ENCODE data around the gene SLCO3A1. TPM values are rescaled to one million over a fixed set of nuclear protein-coding genes. Genes with fewer than 3 reads are reported as not detected.

The SLCO3A1 gene
- total RNA-seq, 2 experiments from 2014 or later = 8.5 to 40.0 TPM

- Histone ChIP-seq H3K79me2 (ENCODE audit: insufficient read depth, low read depth, low read length) (0 out of 2 replicates have a peak, but pooled peaks cover 11% of the 10 kb centered on the region), H3K9me3 (ENCODE audit: low read length) (0 out of 2 replicates have a peak, but pooled peaks cover under 1% of the 10 kb centered on the region), H3K9me2 (ENCODE audit: insufficient read depth, low read length) (no peaks in the 10 kb centered on the region), H3K4me2 (ENCODE audit: low read length) (no peak overlapping the region), H3K4me1 (ENCODE audit: insufficient read depth, low read length, poor library complexity, severe bottlenecking) (peaks cover 45% of the 10 kb centered on the region), H2AFZ (ENCODE audit: low read length) (no peak overlapping the region), H3K4me3 (ENCODE audit: low read depth, low read length, poor library complexity, severe bottlenecking) (no peak overlapping the region), H3K36me3 (ENCODE audit: insufficient read depth, low read length) (no peaks in the 10 kb centered on the region), H3K27ac (ENCODE audit: low read depth, low read length, poor library complexity, severe bottlenecking) (no peak overlapping the region), H4K20me1 (ENCODE audit: insufficient read depth, low read length) (peaks cover 17% of the 10 kb centered on the region)
- intact Hi-C loops (cut with micrococcal nuclease; ENCODE audit: unreplicated experiment) = no loop called here
- CTCF ChIA-PET (ENCODE audit: unreplicated experiment) = no interaction called here
- POLR2A ChIA-PET = no interaction called here
- DNase-seq (ENCODE audit: low spot score) = no peak
- TF ChIP-seq EZH2phosphoT487 (IDR thresholded peaks at IDR 0.05; ENCODE audit: borderline replicate concordance, low read depth, low read length) (no peak), CTCF (conservative IDR thresholded peaks at IDR 0.05; ENCODE audit: low read length) (no peak)
- no TSS peak for BruUV-seq (replicated peaks)
Observed at GRCh38 chr15:92002666-92003065, 149.2 kb downstream of the SLCO3A1 start.

GRCh38 chr15:92003515-92004067 lies 150.1 kb downstream of the SLCO3A1 start:
- H2AFZ ChIP-seq (ENCODE audit: low read length) = no peak overlapping the region
- H3K36me3 ChIP-seq (ENCODE audit: insufficient read depth, low read length) = no peaks in the 10 kb centered on the region
- 0 out of 2 replicates have a peak, but pooled peaks cover 11% of the 10 kb centered on the region for H3K79me2 ChIP-seq (ENCODE audit: insufficient read depth, low read depth, low read length)
- peaks cover 45% of the 10 kb centered on the region for H3K4me1 ChIP-seq (ENCODE audit: insufficient read depth, low read length, poor library complexity, severe bottlenecking)
- ChIA-PET POLR2A (no interaction called here), CTCF (ENCODE audit: unreplicated experiment) (no interaction called here)
- no peak for DNase-seq (ENCODE audit: low spot score)
- no peak overlapping the region for H3K4me3 ChIP-seq (ENCODE audit: low read depth, low read length, poor library complexity, severe bottlenecking)
- TF ChIP-seq EZH2phosphoT487 (IDR thresholded peaks at IDR 0.05; ENCODE audit: borderline replicate concordance, low read depth, low read length) (no peak), CTCF (conservative IDR thresholded peaks at IDR 0.05; ENCODE audit: low read length) (no peak)
- H3K4me2 ChIP-seq (ENCODE audit: low read length) = no peak overlapping the region
- intact Hi-C loops (cut with micrococcal nuclease; ENCODE audit: unreplicated experiment) = no loop called here
- no peak overlapping the region for H3K27ac ChIP-seq (ENCODE audit: low read depth, low read length, poor library complexity, severe bottlenecking)
- no TSS peak for BruUV-seq (replicated peaks)
- H3K9me2 ChIP-seq (ENCODE audit: insufficient read depth, low read length) = no peaks in the 10 kb centered on the region
- peaks cover 17% of the 10 kb centered on the region for H4K20me1 ChIP-seq (ENCODE audit: insufficient read depth, low read length)
- H3K9me3 ChIP-seq (ENCODE audit: low read length) = no peaks in the 10 kb centered on the region

- peaks cover 17% of the 10 kb centered on the region for H4K20me1 ChIP-seq (ENCODE audit: insufficient read depth, low read length)
- CTCF ChIA-PET (ENCODE audit: unreplicated experiment) = no interaction called here
- H3K79me2 ChIP-seq (ENCODE audit: insufficient read depth, low read depth, low read length) = 0 out of 2 replicates have a peak, but pooled peaks cover 11% of the 10 kb centered on the region
- no peaks in the 10 kb centered on the region for H3K9me2 ChIP-seq (ENCODE audit: insufficient read depth, low read length)
- no peaks in the 10 kb centered on the region for H3K9me3 ChIP-seq (ENCODE audit: low read length)
- BruUV-seq (replicated peaks) = no TSS peak
- peaks cover 44% of the 10 kb centered on the region for H3K4me1 ChIP-seq (ENCODE audit: insufficient read depth, low read length, poor library complexity, severe bottlenecking)
- POLR2A ChIA-PET = interaction anchor here (0.6 to 1.4 kb wide), 5 partner anchors 8 to 803 kb away, joined by 3 to 6 read pairs (median 3); no protein-coding TSS in a partner anchor
- intact Hi-C loops (cut with micrococcal nuclease; ENCODE audit: unreplicated experiment) = no loop called here
- peak; percentile 81 for DNase-seq (ENCODE audit: low spot score)
- peak overlapping the region; percentile 58 for H3K27ac ChIP-seq (ENCODE audit: low read depth, low read length, poor library complexity, severe bottlenecking)
- H3K36me3 ChIP-seq (ENCODE audit: insufficient read depth, low read length) = no peaks in the 10 kb centered on the region
- H3K4me3 ChIP-seq (ENCODE audit: low read depth, low read length, poor library complexity, severe bottlenecking) = peak overlapping the region; percentile 18
- no peak overlapping the region for H2AFZ ChIP-seq (ENCODE audit: low read length)
- peak overlapping the region; percentile 61 for H3K4me2 ChIP-seq (ENCODE audit: low read length)
- TF ChIP-seq CTCF (conservative IDR thresholded peaks at IDR 0.05; ENCODE audit: low read length) (no peak), EZH2phosphoT487 (IDR thresholded peaks at IDR 0.05; ENCODE audit: borderline replicate concordance, low read depth, low read length) (no peak)
Observed at GRCh38 chr15:92005154-92005553, 151.6 kb downstream of the SLCO3A1 start.
